Stimulated activated CD4-positive, alpha-beta T cell treated with anti-CD3 and anti-CD28 coated beads, Interleukin-12 subunit alpha, Interleukin-12 subunit beta, amount 100 ng/mL, for 4 hours (primary cell): ENCODE data around the gene ZNF683.
"Not testable (repeated sequence)": the region's sequence is repeated elsewhere in the genome, so short reads cannot be mapped to it uniquely, and the experiment has no call there.

Source experiments
- DNase-seq: peaks from one replicate; pipeline ENCODE4 v3.0.0-alpha.2; 2020

The ZNF683 gene

GRCh38 chr1:26335774-26336476 lies 36.6 kb downstream of the ZNF683 start:
- DNase-seq, result no peak

GRCh38 chr1:26333312-26333711 lies 39.2 kb downstream of the ZNF683 start:
- DNase-seq, result not testable (repeated sequence)

- no peak for DNase-seq
Measured at GRCh38 chr1:26330276-26330675, 42.3 kb downstream of the ZNF683 start.

GRCh38 chr1:26329380-26329779 lies 43.2 kb downstream of the ZNF683 start:
- DNase-seq, result not testable (repeated sequence)

GRCh38 chr1:26328597-26328996 lies 44.0 kb downstream of the ZNF683 start:
- DNase-seq, result no peak

DNA sequence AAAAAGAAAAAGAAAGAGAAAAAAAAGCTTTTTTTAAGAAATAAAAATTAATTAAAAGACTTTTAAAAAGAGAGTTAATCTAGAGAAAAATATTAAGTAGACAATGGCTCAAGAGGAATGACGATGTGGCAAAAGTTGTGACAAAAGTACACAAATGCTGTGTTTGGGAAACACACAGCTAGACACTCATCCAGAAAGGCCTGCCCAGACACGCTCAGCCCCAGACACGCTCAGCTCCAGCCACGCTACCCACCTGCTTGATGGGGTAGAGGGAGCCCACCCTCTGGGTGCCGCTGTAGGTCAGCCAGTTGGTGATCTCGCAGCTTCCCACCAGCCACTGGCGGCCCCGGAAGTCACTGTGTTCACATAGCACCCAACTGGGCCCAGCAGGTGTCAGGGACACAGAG lies 44.6 kb downstream of the ZNF683 start:
- DNase-seq, result no peak

- no peak for DNase-seq
Measured at GRCh38 chr1:26324550-26324949, 48.0 kb downstream of the ZNF683 start.

DNA sequence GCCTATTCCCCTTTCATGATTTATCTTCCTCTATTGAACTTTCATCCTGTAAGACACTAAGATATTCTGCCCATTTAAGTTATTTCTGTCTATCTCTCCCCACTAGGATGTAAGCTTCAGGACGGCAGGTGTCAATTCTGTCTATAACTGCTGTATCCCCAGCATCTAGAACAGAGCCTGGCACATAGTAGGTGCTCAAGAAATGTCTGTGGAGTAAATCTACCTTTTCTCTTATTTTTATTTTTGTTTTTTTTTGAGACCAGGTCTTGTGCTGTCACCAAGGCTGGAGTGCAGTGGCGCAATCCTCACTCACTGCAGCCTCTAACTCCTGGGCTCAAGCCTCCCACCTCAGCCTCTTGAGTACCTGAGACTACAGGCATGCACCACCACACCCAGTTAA lies 49.2 kb downstream of the ZNF683 start:
- DNase-seq, result no peak

DNA sequence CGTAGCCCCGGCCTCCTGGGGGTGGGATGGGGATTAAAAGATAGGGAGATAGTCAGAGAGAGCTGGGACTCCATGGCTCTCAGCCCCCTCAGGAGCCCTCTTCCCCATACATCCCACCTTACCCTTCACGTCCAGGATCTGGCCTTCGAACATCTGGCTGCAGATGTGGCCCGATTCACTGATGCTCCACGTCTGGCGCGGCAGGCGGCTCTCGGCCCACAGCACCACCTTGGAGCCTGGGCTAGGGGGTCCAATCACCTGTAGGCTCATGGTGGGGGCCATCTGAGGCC lies 50.6 kb downstream of the ZNF683 start:
- no peak for DNase-seq

- DNase-seq, result peak; percentile 97
Measured at GRCh38 chr1:26321315-26322041, 51.1 kb downstream of the ZNF683 start.

DNA sequence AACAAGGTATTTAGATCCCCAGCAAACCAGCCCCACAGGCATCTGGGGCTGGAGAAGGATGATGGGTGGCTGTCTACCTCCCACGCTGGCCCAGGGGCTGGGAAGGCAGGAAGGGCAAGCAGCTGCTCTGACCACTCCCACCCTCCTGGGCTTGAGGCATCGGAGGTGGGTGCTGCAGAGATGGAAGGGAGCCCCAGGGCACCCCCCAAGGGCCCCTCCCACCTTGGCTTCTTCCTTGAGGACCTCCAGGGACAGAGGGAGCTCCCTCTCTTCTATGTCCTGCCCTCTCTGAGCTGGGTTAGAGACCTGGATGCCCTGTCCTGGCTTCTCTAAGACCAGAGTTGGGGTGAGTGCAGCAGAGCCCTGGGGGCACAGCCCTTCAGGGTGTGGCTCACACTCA lies 51.7 kb downstream of the ZNF683 start:
- no peak for DNase-seq

GRCh38 chr1:26318338-26319064 lies 54.0 kb downstream of the ZNF683 start:
- no peak for DNase-seq

- peak; percentile 53 for DNase-seq
Measured at GRCh38 chr1:26317612-26318337, 54.8 kb downstream of the ZNF683 start, which contains the start of gene CD52. TSS of gene CD52 (plus strand) at chr1:26317958. CDS start at chr1:26318018, 60 bp downstream.

DNA sequence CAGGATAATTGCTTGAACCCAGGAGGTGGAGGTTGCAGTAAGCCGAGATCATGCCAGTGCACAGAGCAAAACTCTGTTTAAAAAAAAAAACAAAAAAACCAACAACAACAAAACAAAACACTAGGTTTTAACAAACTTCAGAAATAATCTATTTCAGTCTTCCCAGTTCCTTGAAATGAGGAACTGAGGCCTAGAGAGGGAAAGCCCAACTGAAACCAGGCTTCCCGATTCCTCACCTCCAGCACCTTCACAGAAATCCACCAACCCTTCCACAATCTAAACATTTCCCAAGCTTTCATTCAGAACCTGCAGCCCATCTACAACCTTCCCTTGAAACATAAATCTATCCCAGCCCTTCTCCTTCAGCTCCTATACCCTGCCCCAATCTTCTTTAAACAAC lies 55.4 kb downstream of the ZNF683 start:
- no peak for DNase-seq

- no peak for DNase-seq
Measured at GRCh38 chr1:26315874-26316850, 56.4 kb downstream of the ZNF683 start.

- no peak for DNase-seq
Measured at GRCh38 chr1:26314501-26314900, 58.0 kb downstream of the ZNF683 start.
